H9 (cell line): Measurements from ENCODE around the gene IL1RAP. TPM values are rescaled to one million over a fixed set of nuclear protein-coding genes. Genes with fewer than 3 reads are reported as not detected.

ENCODE experiments used
- DNase-seq: peaks from one replicate; pipeline ENCODE4 v3.0.0-alpha.2; 2017
- H2AFZ ChIP-seq: one replicate; pipeline ENCODE4 v1.6.1; 2013; ENCODE audit warnings: mild to moderate bottlenecking, low read length, control low read depth, moderate library complexity
- H2AK5ac ChIP-seq: 2 replicates; pipeline ENCODE4 v1.6.1; 2013; ENCODE audit warnings: low read length, control low read depth, mixed read lengths; ENCODE audit not compliant: insufficient read length
- H2BK120ac ChIP-seq: one replicate; pipeline ENCODE4 v1.6.1; 2013; ENCODE audit warnings: low read depth, mild to moderate bottlenecking, low read length, control low read depth, inconsistent platforms; ENCODE audit not compliant: poor library complexity, severe bottlenecking
- H2BK12ac ChIP-seq: 2 replicates; pipeline ENCODE4 v1.6.1; 2013; ENCODE audit warnings: low read length, control low read depth, mixed read lengths, low read depth; ENCODE audit not compliant: insufficient read length
- H2BK15ac ChIP-seq: 2 replicates; pipeline ENCODE4 v1.6.1; 2013; ENCODE audit warnings: low read depth, low read length, control low read depth
- H2BK20ac ChIP-seq: one replicate; pipeline ENCODE4 v1.6.1; 2013; ENCODE audit warnings: low read depth, mild to moderate bottlenecking, low read length, control low read depth, inconsistent platforms; ENCODE audit not compliant: poor library complexity, severe bottlenecking
- H2BK5ac ChIP-seq: 2 replicates; pipeline ENCODE4 v1.6.1; 2013; ENCODE audit warnings: low read length, control low read depth, mixed read lengths; ENCODE audit not compliant: insufficient read length
- H3K14ac ChIP-seq: 2 replicates; pipeline ENCODE4 v1.6.1; 2013; ENCODE audit warnings: low read length, control low read depth; ENCODE audit not compliant: insufficient read depth
- H3K18ac ChIP-seq: 2 replicates; pipeline ENCODE4 v1.6.1; 2013; ENCODE audit warnings: low read depth, mild to moderate bottlenecking, mixed read lengths, low read length, control low read depth; ENCODE audit not compliant: insufficient read length
- H3K23ac ChIP-seq: 2 replicates; pipeline ENCODE4 v1.6.1; 2013; ENCODE audit warnings: low read length, control low read depth, mixed read lengths, low read depth; ENCODE audit not compliant: insufficient read length
- H3K23me2 ChIP-seq: 2 replicates; pipeline ENCODE4 v1.6.1; 2013; ENCODE audit warnings: low read depth, mild to moderate bottlenecking, mixed read lengths, low read length, control low read depth; ENCODE audit not compliant: insufficient read length, poor library complexity, severe bottlenecking
- H3K27ac ChIP-seq: 2 replicates; pipeline ENCODE4 v1.5.1; 2013; ENCODE audit warnings: low read length, control low read depth, mixed read lengths, low read depth; ENCODE audit not compliant: insufficient read length
- H3K27me3 ChIP-seq: 2 replicates; pipeline ENCODE4 v1.6.1; 2013; ENCODE audit warnings: low read length, control low read depth, inconsistent platforms; ENCODE audit not compliant: insufficient read depth
- H3K4ac ChIP-seq: 2 replicates; pipeline ENCODE4 v1.6.1; 2013; ENCODE audit warnings: low read depth, mild to moderate bottlenecking, control low read depth, inconsistent platforms, low read length, moderate library complexity
- H3K4me1 ChIP-seq: 2 replicates; pipeline ENCODE4 v1.6.1; 2013; ENCODE audit warnings: low read length, control low read depth, inconsistent platforms; ENCODE audit not compliant: insufficient read depth
- H3K4me2 ChIP-seq: 2 replicates; pipeline ENCODE4 v1.6.1; 2013; ENCODE audit warnings: low read length, control low read depth, mixed read lengths; ENCODE audit not compliant: insufficient read length, insufficient read depth
- H3K56ac ChIP-seq: 2 replicates; pipeline ENCODE4 v1.6.1; 2013; ENCODE audit warnings: low read depth, mild to moderate bottlenecking, mixed read lengths, low read length, control low read depth; ENCODE audit not compliant: insufficient read length
- H3K79me1 ChIP-seq: 2 replicates; pipeline ENCODE4 v1.6.1; 2013; ENCODE audit warnings: low read depth, mild to moderate bottlenecking, moderate library complexity, low read length, control low read depth, inconsistent platforms; ENCODE audit not compliant: insufficient read depth, poor library complexity, severe bottlenecking
- H3K79me2 ChIP-seq: 2 replicates; pipeline ENCODE4 v1.6.1; 2013; ENCODE audit warnings: low read length, control low read depth, inconsistent platforms; ENCODE audit not compliant: insufficient read depth
- H3K9ac ChIP-seq: 2 replicates; pipeline ENCODE4 v1.6.1; 2013; ENCODE audit warnings: low read length, control low read depth, mixed read lengths; ENCODE audit not compliant: insufficient read length; ENCODE audit errors: extremely low read depth
- H3K9me3 ChIP-seq: one replicate; pipeline ENCODE4 v1.6.1; 2013; ENCODE audit warnings: low read depth, low read length, inconsistent platforms; ENCODE audit not compliant: control insufficient read depth
- H3T11ph ChIP-seq: one replicate; pipeline ENCODE4 v1.6.1; 2013; ENCODE audit warnings: mild to moderate bottlenecking, low read length, control low read depth, inconsistent platforms
- H4K20me1 ChIP-seq: one replicate; pipeline ENCODE4 v1.6.1; 2013; ENCODE audit not compliant: control insufficient read depth, insufficient read length, insufficient read depth
- H4K5ac ChIP-seq: 2 replicates; pipeline ENCODE4 v1.6.1; 2013; ENCODE audit warnings: low read depth, mild to moderate bottlenecking, mixed read lengths, low read length, control low read depth; ENCODE audit not compliant: insufficient read length
- H4K8ac ChIP-seq: replicated peaks from 2 replicates; pipeline ENCODE4 v1.6.1; 2013; ENCODE audit warnings: low read length, control low read depth, mixed read lengths, low read depth; ENCODE audit not compliant: insufficient read length
- H4K91ac ChIP-seq: 2 replicates; pipeline ENCODE4 v1.6.1; 2013; ENCODE audit warnings: low read depth, mild to moderate bottlenecking, moderate library complexity, mixed read lengths, low read length, control low read depth; ENCODE audit not compliant: insufficient read length
- H3K27ac Mint-ChIP-seq, 3 experiments: 2 replicates in 2 of 3; 3 replicates in 1 of 3; pipeline ENCODE4 v1.8.0; 2020 to 2021; ENCODE audit warnings: mixed read lengths in 3 of 3, mild to moderate bottlenecking in 1 of 3, moderate library complexity in 1 of 3
- H3K27me3 Mint-ChIP-seq: 2 replicates; pipeline ENCODE4 v1.8.0; 2021; ENCODE audit warnings: low read depth, mild to moderate bottlenecking, moderate library complexity, mixed read lengths
- H3K36me3 Mint-ChIP-seq, 3 experiments: 2 replicates in 2 of 3; 3 replicates in 1 of 3; pipeline ENCODE4 v1.8.0; 2020 to 2021; ENCODE audit warnings: low read depth in 3 of 3, mixed read lengths in 3 of 3; ENCODE audit not compliant: insufficient read depth in 1 of 3
- H3K4me1 Mint-ChIP-seq, 2 experiments: 2 replicates each; pipeline ENCODE4 v1.8.0; 2020; ENCODE audit warnings: mixed read lengths in 2 of 2
- H3K4me3 Mint-ChIP-seq, 2 experiments: 2 replicates in 1 of 2; 3 replicates in 1 of 2; pipeline ENCODE4 v1.8.0; 2020 to 2021; ENCODE audit warnings: mild to moderate bottlenecking in 2 of 2, mixed read lengths in 2 of 2, moderate library complexity in 1 of 2
- H3K9me3 Mint-ChIP-seq, 2 experiments: 2 replicates in 1 of 2; 3 replicates in 1 of 2; pipeline ENCODE4 v1.8.0; 2020; ENCODE audit warnings: mild to moderate bottlenecking in 2 of 2, mixed read lengths in 2 of 2, moderate library complexity in 1 of 2
- WGBS: extraction: QIAGEN DNeasy Blood & Tissue Kit; methylation state at CpG from one replicate; pipeline ENCODE4 v1.1.7; 2013; ENCODE audit warnings: missing lambda C conversion rate, low lambda C conversion rate, mixed read lengths; ENCODE audit not compliant: insufficient read length; ENCODE audit errors: extremely low coverage; 5-methylcytosine and 5-hydroxymethylcytosine counted together
- total RNA-seq: library from RNA; stranded (reverse); gene quantifications from 2 replicates; pipeline ENCODE4 v1.2.1, GENCODE V29; 2021
- TF ChIP-seq, protein P1 (sequence below): fragments of 200-600 bp; sonication (generic); conservative IDR thresholded peaks from 3 replicates; pipeline ENCODE4 v1.8.0; 2021; ENCODE audit warnings: antibody characterized with exemption, mild to moderate bottlenecking

IL1RAP gene
- total RNA-seq, 1 experiment from 2014 or later = 4.6 TPM

DNA sequence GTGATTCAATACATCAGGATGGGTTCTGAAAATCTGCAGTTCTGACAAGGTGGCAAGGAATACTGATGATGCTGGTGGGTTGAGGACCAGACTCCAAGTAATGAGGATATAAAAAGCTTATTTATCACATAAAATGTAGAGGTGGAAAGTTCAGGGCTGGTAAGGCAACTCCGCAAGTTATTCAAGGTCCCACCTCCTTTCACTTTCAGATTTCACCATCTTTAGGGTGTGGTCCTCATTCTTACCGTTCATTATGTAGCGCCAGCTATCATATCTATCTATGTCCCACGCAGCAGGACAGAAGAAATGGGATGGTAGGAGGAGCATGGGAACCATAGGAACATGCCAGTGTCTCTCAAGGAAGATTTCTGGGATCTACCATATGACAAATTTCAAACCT is 80.3 kb downstream of the IL1RAP start:
- H2BK5ac ChIP-seq = no peak overlapping the region
- H3K9ac ChIP-seq = no peak overlapping the region
- H3K56ac ChIP-seq = no peak overlapping the region
- H2AFZ ChIP-seq = no peak overlapping the region
- no peak overlapping the region for H2BK12ac ChIP-seq
- no peaks in the 10 kb centered on the region for H4K20me1 ChIP-seq
- Mint-ChIP-seq H3K27ac (no peak overlapping the region), H3K27me3 (no peaks in the 10 kb centered on the region), H3K9me3 (no peaks in the 10 kb centered on the region), H3K4me1 (peaks cover 17% of the 10 kb centered on the region in 2 experiments), H3K36me3 (no peaks in the 10 kb centered on the region; a peak in 1 of 7 replicates), H3K4me3 (no peak overlapping the region)
- H3K4ac ChIP-seq = no peak overlapping the region
- H2BK20ac ChIP-seq = no peak overlapping the region
- no peak overlapping the region for H4K5ac ChIP-seq
- no peak for DNase-seq
- no peak overlapping the region for H2AK5ac ChIP-seq
- H3K23ac ChIP-seq = no peak overlapping the region
- no peak overlapping the region for H3K18ac ChIP-seq
- H3K14ac ChIP-seq = no peak overlapping the region
- no peak overlapping the region for H3T11ph ChIP-seq
- no peaks in the 10 kb centered on the region; the same call in 1 of the 2 replicates for H3K4me1 ChIP-seq
- no peak overlapping the region for H2BK120ac ChIP-seq
- TF ChIP-seq, protein P1, sequence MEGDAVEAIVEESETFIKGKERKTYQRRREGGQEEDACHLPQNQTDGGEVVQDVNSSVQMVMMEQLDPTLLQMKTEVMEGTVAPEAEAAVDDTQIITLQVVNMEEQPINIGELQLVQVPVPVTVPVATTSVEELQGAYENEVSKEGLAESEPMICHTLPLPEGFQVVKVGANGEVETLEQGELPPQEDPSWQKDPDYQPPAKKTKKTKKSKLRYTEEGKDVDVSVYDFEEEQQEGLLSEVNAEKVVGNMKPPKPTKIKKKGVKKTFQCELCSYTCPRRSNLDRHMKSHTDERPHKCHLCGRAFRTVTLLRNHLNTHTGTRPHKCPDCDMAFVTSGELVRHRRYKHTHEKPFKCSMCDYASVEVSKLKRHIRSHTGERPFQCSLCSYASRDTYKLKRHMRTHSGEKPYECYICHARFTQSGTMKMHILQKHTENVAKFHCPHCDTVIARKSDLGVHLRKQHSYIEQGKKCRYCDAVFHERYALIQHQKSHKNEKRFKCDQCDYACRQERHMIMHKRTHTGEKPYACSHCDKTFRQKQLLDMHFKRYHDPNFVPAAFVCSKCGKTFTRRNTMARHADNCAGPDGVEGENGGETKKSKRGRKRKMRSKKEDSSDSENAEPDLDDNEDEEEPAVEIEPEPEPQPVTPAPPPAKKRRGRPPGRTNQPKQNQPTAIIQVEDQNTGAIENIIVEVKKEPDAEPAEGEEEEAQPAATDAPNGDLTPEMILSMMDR = no peak
- H3K79me1 ChIP-seq = no peaks in the 10 kb centered on the region
- no peaks in the 10 kb centered on the region for H3K27me3 ChIP-seq
- H3K4me2 ChIP-seq = no peak overlapping the region
- H4K8ac ChIP-seq = no peak overlapping the region
- no peak overlapping the region for H3K27ac ChIP-seq
- no peaks in the 10 kb centered on the region for H3K23me2 ChIP-seq
- no CpG with 5 or more reads among the region's 4 CpGs for WGBS
- no peaks in the 10 kb centered on the region for H3K79me2 ChIP-seq
- H4K91ac ChIP-seq = no peak overlapping the region
- H3K9me3 ChIP-seq = no peaks in the 10 kb centered on the region
- H2BK15ac ChIP-seq = no peak overlapping the region
